ENCODE data around the gene PLGRKT.
"Not testable (repeated sequence)": the region's sequence is repeated elsewhere in the genome, so short reads cannot be mapped to it uniquely, and the experiment has no call there.

PLGRKT gene

GRCh38 chr9:5355226-5355625 lies 82.5 kb downstream of the PLGRKT start:
- TF ChIP-seq ZNF274 (IDR thresholded peaks at IDR 0.05; ENCODE audit: low read depth, low read length), result no peak
- no peak overlapping the region for H3K4me3 ChIP-seq (ENCODE audit: low read length)

GRCh38 chr9:5354184-5354583 lies 83.5 kb downstream of the PLGRKT start:
- H3K4me3 ChIP-seq (ENCODE audit: low read length), result no peak overlapping the region
- TF ChIP-seq ZNF274 (IDR thresholded peaks at IDR 0.05; ENCODE audit: low read depth, low read length), result no peak

GRCh38 chr9:5352637-5353248 lies 85.0 kb downstream of the PLGRKT start:
- no peak overlapping the region for H3K4me3 ChIP-seq (ENCODE audit: low read length)
- no peak for TF ChIP-seq ZNF274 (IDR thresholded peaks at IDR 0.05; ENCODE audit: low read depth, low read length)

GRCh38 chr9:5338992-5339981 lies 98.4 kb downstream of the PLGRKT start, which contains the start of gene RLN1:
Gene RLN1 (minus strand): TSS chr9:5339876. CDS start chr9:5339746, 130 bp downstream.
- H3K4me3 ChIP-seq (ENCODE audit: low read length), result peak within 1 kb of the TSS; percentile 14; the same call in 1 of the 2 replicates

GRCh38 chr9:5336688-5337087 lies 101.0 kb downstream of the PLGRKT start:
- H3K4me3 ChIP-seq (ENCODE audit: low read length), result no peak overlapping the region
- TF ChIP-seq ZNF274 (IDR thresholded peaks at IDR 0.05; ENCODE audit: low read depth, low read length), result no peak

GRCh38 chr9:5331276-5331675 lies 106.4 kb downstream of the PLGRKT start:
- not testable (repeated sequence) for H3K4me3 ChIP-seq (ENCODE audit: low read length)

- H3K4me3 ChIP-seq (ENCODE audit: low read length), result no peak overlapping the region
- no peak for TF ChIP-seq ZNF274 (IDR thresholded peaks at IDR 0.05; ENCODE audit: low read depth, low read length)
These were observed 110.7 kb downstream of the PLGRKT start for GRCh38 chr9:5326893-5327548.

GRCh38 chr9:5326187-5326586 lies 111.5 kb downstream of the PLGRKT start:
- TF ChIP-seq ZNF274 (IDR thresholded peaks at IDR 0.05; ENCODE audit: low read depth, low read length), result no peak
- H3K4me3 ChIP-seq (ENCODE audit: low read length), result no peak overlapping the region

- not testable (repeated sequence) for H3K4me3 ChIP-seq (ENCODE audit: low read length)
These were observed 116.1 kb downstream of the PLGRKT start for GRCh38 chr9:5321601-5322000.

- TF ChIP-seq ZNF274 (IDR thresholded peaks at IDR 0.05; ENCODE audit: low read depth, low read length), result no peak
- no peak overlapping the region for H3K4me3 ChIP-seq (ENCODE audit: low read length)
These were observed 116.7 kb downstream of the PLGRKT start for GRCh38 chr9:5321058-5321457.

- not testable (repeated sequence) for H3K4me3 ChIP-seq (ENCODE audit: low read length)
These were observed 121.3 kb downstream of the PLGRKT start for GRCh38 chr9:5316406-5316805.

- no peak for TF ChIP-seq ZNF274 (IDR thresholded peaks at IDR 0.05; ENCODE audit: low read depth, low read length)
- H3K4me3 ChIP-seq (ENCODE audit: low read length), result no peak overlapping the region
These were observed 122.4 kb downstream of the PLGRKT start for GRCh38 chr9:5315187-5315923.

- H3K4me3 ChIP-seq (ENCODE audit: low read length), result no peak overlapping the region
- no peak for TF ChIP-seq ZNF274 (IDR thresholded peaks at IDR 0.05; ENCODE audit: low read depth, low read length)
These were observed 126.9 kb downstream of the PLGRKT start for GRCh38 chr9:5310851-5311250.
